HG02642 (cell line): ENCODE results near the gene FNDC3A.
"Not testable (repeated sequence)": the region's sequence is repeated elsewhere in the genome, so short reads cannot be mapped to it uniquely, and the experiment has no call there.

Source experiments
- ATAC-seq: cut with Tn5 transposase; IDR thresholded peaks from one replicate; pipeline ENCODE4 v1.9.1; 2021; ENCODE audit warnings: mild to moderate bottlenecking; ENCODE audit not compliant: unreplicated experiment, poor library complexity

The FNDC3A gene

DNA sequence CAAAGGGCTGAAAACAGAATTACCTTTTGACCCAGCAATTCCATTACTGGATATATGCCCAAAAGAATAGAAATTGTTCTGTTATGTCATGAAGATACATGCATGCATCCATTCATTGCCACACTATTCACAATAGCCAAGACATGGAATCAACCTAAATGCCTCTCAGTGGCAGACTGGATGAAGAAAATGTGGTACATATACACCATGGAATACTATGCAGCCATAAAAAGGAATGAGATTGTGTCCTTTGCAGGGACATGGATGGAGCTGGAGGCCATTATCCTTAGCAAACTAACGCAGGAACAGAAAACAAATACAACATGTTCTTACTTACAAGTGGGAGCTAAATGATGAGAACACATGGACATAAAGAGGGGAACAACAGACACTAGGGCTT is 92.8 kb downstream of the FNDC3A start:
- ATAC-seq: not testable (repeated sequence)

DNA sequence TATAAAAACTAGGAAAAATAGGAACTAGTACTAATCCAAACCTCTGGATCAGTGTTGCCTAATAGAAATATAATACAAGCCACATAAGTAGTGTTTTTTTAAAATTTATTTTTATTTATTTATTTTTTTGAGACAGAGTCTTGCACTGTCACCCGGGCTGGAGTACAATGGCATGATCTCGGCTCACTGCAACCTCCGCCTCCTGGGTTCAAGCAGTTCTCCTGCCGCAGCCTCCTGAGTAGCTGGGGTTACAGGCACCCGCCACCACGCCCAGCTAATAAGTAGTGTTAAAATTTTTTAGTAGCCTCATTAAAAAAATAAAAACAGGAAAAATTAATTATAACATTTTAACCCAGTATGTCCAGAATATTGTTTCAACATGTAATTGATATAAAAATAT is 94.3 kb downstream of the FNDC3A start:
- not testable (repeated sequence) for ATAC-seq

- ATAC-seq: no peak
Measured at GRCh38 chr13:49071341-49071937, 95.7 kb downstream of the FNDC3A start.

DNA sequence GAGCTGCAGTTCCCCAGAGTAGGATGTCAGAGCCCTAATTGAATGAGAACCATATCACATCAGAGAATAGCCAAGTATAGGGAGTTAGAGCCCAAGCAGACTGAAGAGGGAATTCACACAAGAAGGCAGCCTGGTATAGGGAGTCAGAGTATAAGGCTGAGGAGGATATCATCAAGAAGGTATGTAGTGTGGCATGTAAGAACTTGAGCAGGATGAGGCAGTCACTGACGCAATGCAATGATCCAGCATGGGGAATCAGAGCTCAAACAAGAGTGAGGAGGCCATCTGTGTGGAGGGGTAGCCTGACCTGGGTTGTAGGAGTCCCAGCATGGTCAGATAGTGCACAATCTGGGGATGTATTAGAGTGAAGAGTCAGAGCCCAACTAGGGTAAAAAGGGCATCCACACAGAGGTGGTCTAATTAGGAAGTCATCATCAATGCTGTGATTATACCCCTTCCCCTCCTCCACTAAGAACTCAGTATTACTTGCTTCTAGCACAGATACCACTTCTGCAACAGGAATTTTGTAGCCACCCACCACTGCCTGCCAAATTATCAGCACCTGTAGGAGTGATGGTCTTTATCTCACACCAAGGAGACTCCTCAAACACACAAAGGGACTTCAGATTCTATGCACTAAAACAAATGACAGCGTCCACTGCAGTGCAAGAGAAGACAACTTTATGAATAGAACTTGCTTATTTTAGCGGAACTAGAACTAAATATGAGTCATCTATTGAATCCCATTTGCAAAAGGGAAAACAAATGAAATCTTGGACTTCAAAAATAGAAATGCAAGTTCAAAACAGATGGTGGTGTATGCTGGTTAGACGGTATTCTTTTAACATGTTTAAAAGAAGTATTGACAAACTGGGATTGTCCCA is 107.2 kb downstream of the FNDC3A start:
- peak; percentile 72 for ATAC-seq

- no peak for ATAC-seq
Measured at GRCh38 chr13:49084961-49085360, 109.2 kb downstream of the FNDC3A start.

DNA sequence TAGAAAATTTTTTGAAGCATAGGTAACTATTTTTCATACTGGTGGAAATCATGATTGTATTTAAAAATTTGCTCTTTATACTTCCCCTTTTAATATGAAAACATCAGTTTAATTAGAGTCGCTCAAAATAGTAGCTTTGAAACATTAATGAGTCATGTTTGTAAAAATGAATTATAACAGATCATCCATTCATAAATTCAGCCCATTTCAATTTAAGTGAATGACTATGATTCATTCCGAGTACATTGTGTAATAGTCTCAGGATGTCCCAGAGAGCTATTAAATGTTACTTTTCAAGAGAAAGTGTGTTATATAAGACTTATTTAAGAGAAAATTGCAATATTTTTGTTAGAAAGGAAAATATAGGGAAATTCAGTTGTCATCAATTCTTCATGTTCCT is 111.0 kb downstream of the FNDC3A start:
- ATAC-seq: no peak

DNA sequence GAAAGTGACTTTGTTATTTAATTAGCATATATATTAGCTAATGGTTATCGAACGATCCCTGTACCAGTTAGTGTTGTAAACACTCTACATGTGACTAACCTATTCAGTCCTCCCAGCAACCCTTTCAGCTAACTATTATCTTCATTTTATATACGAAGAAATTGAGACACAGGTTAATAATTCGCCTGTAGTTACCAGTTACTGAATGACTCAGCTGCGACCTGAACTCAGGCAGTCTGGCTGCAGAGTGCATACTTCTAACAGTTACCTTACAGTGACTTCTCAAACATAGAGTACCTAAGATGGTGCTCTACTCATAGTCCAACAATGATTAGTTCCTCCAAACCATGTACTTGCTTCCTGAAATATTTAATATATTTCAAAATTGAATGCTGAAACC is 117.7 kb downstream of the FNDC3A start:
- no peak for ATAC-seq

- no peak for ATAC-seq
Measured at GRCh38 chr13:49097374-49097773, 121.7 kb downstream of the FNDC3A start.

DNA sequence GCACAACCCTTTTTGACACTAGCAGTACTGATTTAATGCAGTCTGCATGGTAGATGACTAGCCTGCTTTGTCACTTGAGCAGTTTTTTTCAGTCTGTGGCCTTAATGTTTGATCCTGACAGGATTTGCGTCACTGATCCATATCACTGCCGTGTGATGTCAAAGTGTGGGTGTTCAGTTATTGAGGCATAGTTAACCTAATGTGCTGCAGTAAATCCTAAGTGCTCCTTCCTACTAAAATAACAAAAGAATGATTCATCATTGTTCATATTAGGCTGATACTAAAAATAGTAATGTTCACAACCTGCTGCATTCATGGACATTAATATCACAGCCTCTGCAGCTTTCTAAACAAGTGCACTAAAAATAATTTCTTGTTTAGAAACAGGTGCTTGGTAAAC is 122.5 kb downstream of the FNDC3A start:
- no peak for ATAC-seq

- no peak for ATAC-seq
Measured at GRCh38 chr13:49098771-49099512, 123.2 kb downstream of the FNDC3A start.

DNA sequence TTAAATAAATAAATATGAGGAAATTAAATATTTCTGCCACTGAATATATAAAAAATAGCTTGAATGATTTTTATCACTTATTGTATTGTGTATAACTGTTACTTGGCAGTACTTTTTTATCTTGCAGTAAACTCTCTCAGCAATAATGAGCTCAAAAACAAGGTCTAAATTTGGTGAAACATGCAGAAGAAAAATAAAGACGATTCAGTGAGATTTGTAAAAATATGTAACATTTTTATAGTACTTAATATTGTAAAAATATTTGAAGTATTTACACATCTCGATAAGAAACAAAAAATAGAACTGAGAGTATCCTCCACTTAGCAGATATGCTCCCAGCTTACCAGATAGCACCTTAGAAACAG is 123.8 kb downstream of the FNDC3A start:
- ATAC-seq: no peak

DNA sequence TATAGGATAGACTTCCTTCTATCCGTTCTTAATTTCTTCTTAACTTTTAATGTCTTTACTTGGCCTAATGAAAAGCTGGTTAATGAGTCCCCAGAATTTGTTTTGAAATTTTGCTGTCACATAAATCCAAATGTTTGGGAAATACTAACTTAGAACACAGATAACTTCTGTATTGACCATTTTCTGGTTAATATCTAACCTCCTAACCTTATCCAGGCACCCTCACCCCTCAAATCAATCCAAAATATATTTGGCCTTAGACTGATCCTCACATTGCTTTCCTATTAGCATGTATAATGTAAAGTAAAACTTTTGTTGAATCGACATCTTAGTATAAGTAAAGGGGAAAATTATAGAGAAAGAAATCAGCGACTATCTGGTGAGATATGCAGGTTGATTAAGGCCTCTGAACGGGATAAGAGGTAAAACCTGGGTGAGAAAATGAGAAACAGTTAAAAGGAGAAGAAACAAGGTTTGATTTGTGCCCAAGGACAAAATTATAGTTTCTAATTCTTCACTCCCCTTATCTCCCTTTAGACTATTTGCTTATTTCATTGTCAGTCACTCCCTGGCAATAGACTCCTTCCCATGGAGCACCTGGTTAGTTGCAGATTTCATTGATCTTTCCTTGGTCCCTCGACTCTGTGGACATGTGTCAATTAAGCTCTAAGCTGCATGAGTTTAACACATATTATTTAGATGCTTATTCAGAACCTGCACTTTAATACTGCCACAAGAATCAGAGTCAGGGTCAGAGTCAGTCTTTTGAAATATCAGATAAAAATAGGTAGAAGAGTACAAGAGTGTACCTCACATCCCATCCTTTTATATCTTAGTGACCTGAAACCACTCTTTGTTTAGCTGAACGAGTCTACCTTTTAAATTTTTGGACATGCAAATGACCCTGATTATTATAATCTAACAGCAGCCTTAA is 125.2 kb downstream of the FNDC3A start:
- ATAC-seq: no peak

DNA sequence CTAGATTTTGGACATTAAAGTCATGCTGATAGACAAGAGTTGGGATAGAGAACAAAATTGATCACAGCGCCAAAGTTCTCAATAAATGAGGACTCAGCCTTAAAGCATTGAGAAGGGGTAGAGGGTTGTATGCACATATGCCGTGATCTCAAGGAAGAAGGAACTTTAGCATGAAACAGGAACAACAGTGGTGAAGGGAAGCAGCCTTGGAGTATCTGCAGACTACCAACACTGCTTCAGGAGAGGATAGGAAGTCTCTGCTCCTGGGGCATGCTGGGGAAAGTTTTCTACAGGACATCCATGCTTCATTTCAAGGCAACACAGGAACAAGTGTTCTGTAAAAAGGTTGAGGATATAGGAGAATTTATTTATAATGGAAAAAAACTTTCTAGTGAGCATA is 132.5 kb downstream of the FNDC3A start:
- no peak for ATAC-seq

DNA sequence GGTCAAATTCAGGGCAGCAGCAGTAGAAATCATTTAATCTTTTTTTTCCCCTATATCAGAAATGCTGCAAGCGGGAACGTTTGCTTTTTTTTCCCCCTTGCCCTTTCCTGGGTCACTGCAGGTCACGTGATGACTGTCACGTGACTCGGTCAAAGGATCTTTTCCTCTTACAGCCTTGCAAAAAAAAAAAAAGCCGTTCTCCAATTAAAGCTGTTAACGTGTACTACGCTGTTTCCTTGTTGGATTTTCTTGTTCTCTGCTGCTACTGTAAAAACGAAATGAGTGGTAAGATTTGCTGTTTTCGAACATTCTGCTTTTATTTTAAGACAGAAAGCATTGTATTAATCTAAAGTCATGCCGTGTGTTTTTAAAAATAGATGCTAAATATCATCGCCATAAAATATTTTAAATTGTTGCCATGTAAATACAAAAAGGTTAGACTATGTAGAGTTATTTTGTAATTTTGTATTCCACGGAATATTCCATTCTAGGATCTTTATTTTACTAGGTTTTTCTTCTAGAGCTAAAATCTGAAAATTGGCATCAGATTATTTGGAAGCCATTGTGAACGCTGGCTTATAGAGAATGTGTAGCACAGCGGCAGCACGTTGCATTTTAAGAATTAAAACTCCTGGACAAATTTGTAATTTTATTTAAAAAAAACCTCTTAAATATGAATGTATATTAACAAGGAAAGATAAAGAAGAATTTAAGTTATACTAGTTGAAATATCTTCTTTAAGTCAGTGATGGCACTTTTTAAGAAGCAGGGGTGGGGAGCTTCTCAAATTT is 134.6 kb downstream of the FNDC3A start:
- no peak for ATAC-seq

DNA sequence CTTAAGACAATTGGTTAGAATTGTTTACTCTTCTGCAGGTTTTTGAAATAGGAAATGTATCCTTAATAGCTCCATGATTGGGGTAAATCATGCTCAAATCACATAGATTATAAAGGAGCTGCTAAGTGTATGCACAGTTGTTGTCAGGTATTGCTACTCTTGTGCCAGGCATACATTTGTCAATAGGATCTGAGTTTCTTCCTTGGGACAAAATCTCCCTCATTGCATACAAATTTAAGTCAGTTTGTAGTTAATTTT is 135.1 kb downstream of the FNDC3A start:
- no peak for ATAC-seq

- ATAC-seq: no peak
Measured at GRCh38 chr13:49112782-49113525, 137.2 kb downstream of the FNDC3A start.

DNA sequence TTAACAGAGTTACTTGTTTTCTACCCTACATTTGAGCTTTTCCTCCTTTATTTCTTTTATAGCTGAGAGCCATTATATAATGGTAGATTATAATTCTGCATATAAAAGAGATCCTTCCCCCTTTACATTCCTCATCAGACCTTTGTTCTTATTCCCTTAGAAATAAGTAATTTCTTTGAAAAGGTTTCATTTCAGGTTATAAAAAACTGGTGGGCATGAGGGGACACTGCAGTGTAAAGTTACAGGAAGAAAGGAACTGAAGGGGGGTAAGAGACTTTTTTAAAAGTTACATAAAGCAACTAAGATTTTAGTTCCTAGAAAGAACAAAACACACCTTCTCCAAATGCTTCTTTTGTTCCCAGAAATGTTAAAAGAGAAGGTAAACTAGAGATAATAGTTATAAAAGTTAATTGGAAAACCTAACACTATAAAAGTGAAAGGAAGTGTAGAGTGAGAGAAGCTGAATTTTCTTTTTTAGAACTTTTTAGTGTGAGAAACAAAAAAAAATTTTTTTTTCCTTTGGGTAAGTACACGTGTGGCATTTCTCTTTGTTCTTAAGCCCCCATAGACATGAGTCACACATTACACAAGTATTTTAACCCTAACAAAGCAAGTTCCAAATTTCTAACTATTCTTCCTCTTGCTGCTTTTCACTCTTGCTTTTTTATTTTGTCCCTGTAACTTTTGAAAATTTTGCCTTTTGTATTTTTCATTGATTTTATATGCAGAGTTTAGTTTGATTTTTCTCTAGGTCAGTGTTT is 138.0 kb downstream of the FNDC3A start:
- no peak for ATAC-seq

GRCh38 chr13:49116873-49117272 is 141.2 kb downstream of the FNDC3A start:
- ATAC-seq: no peak
